Fibroblast of pulmonary artery (primary cell): ENCODE measurements around the gene FBXO44.

Experiments used
- DNase-seq: peaks from one replicate; pipeline ENCODE4 v3.0.0-alpha.2; 2010; ENCODE audit warnings: low read depth
- H3K4me3 ChIP-seq: replicated peaks from 2 replicates; pipeline ENCODE4 v1.5.1; 2011; ENCODE audit warnings: low read depth, mild to moderate bottlenecking, control low read depth, low read length, moderate library complexity
- TF ChIP-seq, protein P1 (sequence below): IDR thresholded peaks from 2 replicates; pipeline ENCODE4 v1.5.1; 2011; ENCODE audit warnings: mild to moderate bottlenecking, control low read depth, low read length, inconsistent platforms; ENCODE audit errors: missing control alignments

The FBXO44 gene

DNA sequence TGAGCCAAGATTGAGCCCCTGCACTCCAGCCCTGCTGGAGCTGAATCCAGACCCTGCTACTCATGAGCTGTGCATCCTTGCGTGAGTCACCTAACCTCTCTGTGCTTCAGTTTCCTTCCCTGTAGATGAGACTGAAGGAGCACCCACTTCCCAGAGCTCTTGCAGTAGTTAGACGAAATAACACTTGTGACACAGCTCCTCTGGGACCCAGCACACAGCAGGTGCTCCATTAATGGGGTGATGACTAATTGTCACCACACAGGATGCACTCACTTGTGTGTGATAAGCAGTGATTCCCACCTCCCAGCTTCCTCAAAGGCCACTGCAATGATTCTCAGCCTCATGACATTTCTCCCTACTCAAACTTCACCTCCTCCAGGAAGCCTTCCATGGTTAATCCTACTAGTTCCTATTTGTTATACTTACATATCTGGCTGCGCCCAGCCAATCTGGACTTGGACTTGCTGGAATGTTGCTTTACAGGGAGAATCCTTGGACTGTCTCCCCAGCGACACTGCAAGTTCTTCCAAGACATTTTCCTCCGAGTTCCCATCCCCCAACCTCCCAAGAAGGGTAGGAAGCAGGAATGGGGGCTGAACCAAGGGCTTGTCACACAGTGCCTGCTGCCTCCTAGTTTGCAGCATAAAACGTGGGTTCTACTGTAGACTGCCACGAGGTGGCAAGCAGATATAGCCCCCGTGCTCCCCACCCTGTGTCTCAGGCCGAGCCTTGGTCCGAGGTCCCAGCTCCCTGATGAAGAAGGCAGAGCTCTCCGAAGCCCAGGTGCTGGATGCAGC lies 54.1 kb downstream of the FBXO44 start:
- no peak for DNase-seq
- H3K4me3 ChIP-seq: no peak overlapping the region
- TF ChIP-seq, protein P1, sequence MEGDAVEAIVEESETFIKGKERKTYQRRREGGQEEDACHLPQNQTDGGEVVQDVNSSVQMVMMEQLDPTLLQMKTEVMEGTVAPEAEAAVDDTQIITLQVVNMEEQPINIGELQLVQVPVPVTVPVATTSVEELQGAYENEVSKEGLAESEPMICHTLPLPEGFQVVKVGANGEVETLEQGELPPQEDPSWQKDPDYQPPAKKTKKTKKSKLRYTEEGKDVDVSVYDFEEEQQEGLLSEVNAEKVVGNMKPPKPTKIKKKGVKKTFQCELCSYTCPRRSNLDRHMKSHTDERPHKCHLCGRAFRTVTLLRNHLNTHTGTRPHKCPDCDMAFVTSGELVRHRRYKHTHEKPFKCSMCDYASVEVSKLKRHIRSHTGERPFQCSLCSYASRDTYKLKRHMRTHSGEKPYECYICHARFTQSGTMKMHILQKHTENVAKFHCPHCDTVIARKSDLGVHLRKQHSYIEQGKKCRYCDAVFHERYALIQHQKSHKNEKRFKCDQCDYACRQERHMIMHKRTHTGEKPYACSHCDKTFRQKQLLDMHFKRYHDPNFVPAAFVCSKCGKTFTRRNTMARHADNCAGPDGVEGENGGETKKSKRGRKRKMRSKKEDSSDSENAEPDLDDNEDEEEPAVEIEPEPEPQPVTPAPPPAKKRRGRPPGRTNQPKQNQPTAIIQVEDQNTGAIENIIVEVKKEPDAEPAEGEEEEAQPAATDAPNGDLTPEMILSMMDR: no peak

DNA sequence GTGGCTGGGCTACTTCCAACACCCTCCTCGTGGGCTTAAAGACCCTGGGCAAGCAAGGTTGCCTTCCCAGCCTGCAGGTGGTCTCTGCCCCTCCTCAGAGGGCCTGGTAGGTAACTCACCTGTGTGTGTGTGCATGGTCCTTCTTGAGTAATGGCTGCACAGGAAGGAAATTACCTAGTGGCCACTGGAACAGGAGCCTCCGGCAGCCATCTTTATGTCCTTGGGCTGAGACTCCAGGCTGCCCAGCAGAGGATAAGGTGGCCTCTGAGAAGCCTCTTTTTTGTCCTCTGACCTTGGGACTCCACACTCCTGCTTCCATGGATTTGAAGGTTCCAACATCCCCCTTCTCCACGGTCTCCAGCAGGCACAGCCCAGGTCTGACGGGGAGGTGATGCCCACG lies 56.8 kb downstream of the FBXO44 start:
- DNase-seq: no peak
- H3K4me3 ChIP-seq: no peak overlapping the region
- TF ChIP-seq, protein P1: no peak

DNA sequence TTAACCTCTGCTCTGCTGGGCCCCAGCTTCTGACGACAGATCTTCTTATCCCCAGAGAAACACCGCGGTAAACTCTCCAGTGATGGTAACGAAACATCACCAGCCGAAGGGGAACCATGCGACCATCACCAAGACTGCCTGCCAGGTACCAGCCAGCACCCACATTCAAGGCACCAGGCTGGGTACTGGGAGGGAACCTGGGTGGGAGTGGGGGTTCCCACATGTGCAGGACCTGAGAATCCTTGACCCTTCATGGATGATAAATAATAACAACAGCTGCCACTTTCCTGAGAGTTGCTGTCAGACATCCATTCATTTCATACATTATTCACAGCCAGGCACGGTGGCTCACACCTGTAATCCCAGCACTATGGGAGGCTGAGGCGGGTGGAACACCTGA lies 57.6 kb downstream of the FBXO44 start:
- TF ChIP-seq, protein P1: no peak
- no peak for DNase-seq
- H3K4me3 ChIP-seq: no peak overlapping the region
